ENCODE measurements around the gene FH.

Gene FH

GRCh38 chr1:241507189-241507863, 12.2 kb downstream of the FH start:
- peaks cover 44% of the 10 kb centered on the region for H3K36me3 Mint-ChIP-seq (ENCODE audit: insufficient read depth)
- no peaks in the 10 kb centered on the region for H3K9me3 Mint-ChIP-seq
- ATAC-seq (replicated peaks; ENCODE audit: extremely low read depth, poor library complexity, severe bottlenecking) = no peak
- no peak overlapping the region for H3K4me3 Mint-ChIP-seq
- H3K27ac Mint-ChIP-seq (ENCODE audit: low read depth) = no peak overlapping the region
- no peaks in the 10 kb centered on the region for H3K27me3 Mint-ChIP-seq
- peaks cover 7% of the 10 kb centered on the region for H3K4me1 Mint-ChIP-seq
- no peak for DNase-seq (ENCODE audit: low spot score in 2 of 2)

- ATAC-seq (replicated peaks; ENCODE audit: extremely low read depth, poor library complexity, severe bottlenecking) = no peak
- peaks cover 7% of the 10 kb centered on the region for H3K4me1 Mint-ChIP-seq
- H3K9me3 Mint-ChIP-seq = no peaks in the 10 kb centered on the region
- no peak for DNase-seq (ENCODE audit: low spot score in 2 of 2)
- H3K27ac Mint-ChIP-seq (ENCODE audit: low read depth) = no peak overlapping the region
- no peaks in the 10 kb centered on the region for H3K27me3 Mint-ChIP-seq
- H3K36me3 Mint-ChIP-seq (ENCODE audit: insufficient read depth) = peaks cover 50% of the 10 kb centered on the region
- H3K4me3 Mint-ChIP-seq = no peak overlapping the region
Observed at GRCh38 chr1:241503444-241503843, 16.1 kb downstream of the FH start.

GRCh38 chr1:241499910-241500309, 19.6 kb downstream of the FH start:
- H3K9me3 Mint-ChIP-seq = no peaks in the 10 kb centered on the region
- ATAC-seq (replicated peaks; ENCODE audit: extremely low read depth, poor library complexity, severe bottlenecking) (no peak), DNase-seq (ENCODE audit: low spot score in 2 of 2) (no peak)
- no peak overlapping the region for H3K4me3 Mint-ChIP-seq
- peaks cover 46% of the 10 kb centered on the region for H3K36me3 Mint-ChIP-seq (ENCODE audit: insufficient read depth)
- no peaks in the 10 kb centered on the region for H3K27me3 Mint-ChIP-seq
- no peak overlapping the region for H3K27ac Mint-ChIP-seq (ENCODE audit: low read depth)
- H3K4me1 Mint-ChIP-seq = peaks cover 7% of the 10 kb centered on the region

GRCh38 chr1:241495741-241496140, 23.8 kb downstream of the FH start:
- Mint-ChIP-seq H3K27ac (ENCODE audit: low read depth) (no peak overlapping the region), H3K36me3 (ENCODE audit: insufficient read depth) (peaks cover 24% of the 10 kb centered on the region), H3K27me3 (no peaks in the 10 kb centered on the region), H3K4me1 (no peaks in the 10 kb centered on the region), H3K4me3 (no peak overlapping the region), H3K9me3 (no peaks in the 10 kb centered on the region)
- no peak for DNase-seq (ENCODE audit: low spot score in 2 of 2)
- no peak for ATAC-seq (replicated peaks; ENCODE audit: extremely low read depth, poor library complexity, severe bottlenecking)

- Mint-ChIP-seq H3K4me3 (no peak overlapping the region), H3K4me1 (no peaks in the 10 kb centered on the region), H3K36me3 (ENCODE audit: insufficient read depth) (no peaks in the 10 kb centered on the region), H3K27ac (ENCODE audit: low read depth) (no peak overlapping the region), H3K27me3 (peaks cover 9% of the 10 kb centered on the region), H3K9me3 (no peaks in the 10 kb centered on the region)
- ATAC-seq (replicated peaks; ENCODE audit: extremely low read depth, poor library complexity, severe bottlenecking) = no peak
- DNase-seq (ENCODE audit: low spot score in 2 of 2) = no peak
Observed at GRCh38 chr1:241488739-241489138, 30.8 kb downstream of the FH start.

- Mint-ChIP-seq H3K27ac (ENCODE audit: low read depth) (no peak overlapping the region), H3K4me3 (no peak overlapping the region), H3K9me3 (no peaks in the 10 kb centered on the region), H3K36me3 (ENCODE audit: insufficient read depth) (no peaks in the 10 kb centered on the region), H3K4me1 (no peaks in the 10 kb centered on the region), H3K27me3 (peaks cover 12% of the 10 kb centered on the region)
- DNase-seq (ENCODE audit: low spot score in 2 of 2) (no peak), ATAC-seq (replicated peaks; ENCODE audit: extremely low read depth, poor library complexity, severe bottlenecking) (no peak)
Observed at GRCh38 chr1:241485554-241485992, 34.0 kb downstream of the FH start.

- H3K27me3 Mint-ChIP-seq = peaks cover 12% of the 10 kb centered on the region
- H3K9me3 Mint-ChIP-seq = no peaks in the 10 kb centered on the region
- ATAC-seq (replicated peaks; ENCODE audit: extremely low read depth, poor library complexity, severe bottlenecking) = no peak
- H3K4me3 Mint-ChIP-seq = no peak overlapping the region
- no peak overlapping the region for H3K27ac Mint-ChIP-seq (ENCODE audit: low read depth)
- DNase-seq (ENCODE audit: low spot score in 2 of 2) = no peak
- H3K4me1 Mint-ChIP-seq = no peaks in the 10 kb centered on the region
- no peaks in the 10 kb centered on the region for H3K36me3 Mint-ChIP-seq (ENCODE audit: insufficient read depth)
Observed at GRCh38 chr1:241485145-241485544, 34.4 kb downstream of the FH start.

GRCh38 chr1:241482761-241483250, 36.7 kb downstream of the FH start:
- Mint-ChIP-seq H3K4me1 (no peaks in the 10 kb centered on the region), H3K27ac (ENCODE audit: low read depth) (no peak overlapping the region), H3K4me3 (no peak overlapping the region), H3K9me3 (no peaks in the 10 kb centered on the region), H3K36me3 (ENCODE audit: insufficient read depth) (no peaks in the 10 kb centered on the region), H3K27me3 (peaks cover 12% of the 10 kb centered on the region)
- DNase-seq (ENCODE audit: low spot score in 2 of 2) (no peak), ATAC-seq (replicated peaks; ENCODE audit: extremely low read depth, poor library complexity, severe bottlenecking) (no peak)

- DNase-seq (ENCODE audit: low spot score in 2 of 2) (no peak), ATAC-seq (replicated peaks; ENCODE audit: extremely low read depth, poor library complexity, severe bottlenecking) (no peak)
- Mint-ChIP-seq H3K4me1 (no peaks in the 10 kb centered on the region), H3K9me3 (no peaks in the 10 kb centered on the region), H3K27me3 (peaks cover 9% of the 10 kb centered on the region), H3K36me3 (ENCODE audit: insufficient read depth) (no peaks in the 10 kb centered on the region), H3K27ac (ENCODE audit: low read depth) (no peak overlapping the region), H3K4me3 (no peak overlapping the region)
Observed at GRCh38 chr1:241479294-241479693, 40.3 kb downstream of the FH start.

GRCh38 chr1:241475671-241476070, 43.9 kb downstream of the FH start:
- H3K9me3 Mint-ChIP-seq = no peaks in the 10 kb centered on the region
- DNase-seq (ENCODE audit: low spot score in 2 of 2) (no peak), ATAC-seq (replicated peaks; ENCODE audit: extremely low read depth, poor library complexity, severe bottlenecking) (no peak)
- no peak overlapping the region for H3K27ac Mint-ChIP-seq (ENCODE audit: low read depth)
- no peak overlapping the region for H3K4me3 Mint-ChIP-seq
- peaks cover 13% of the 10 kb centered on the region for H3K27me3 Mint-ChIP-seq
- no peaks in the 10 kb centered on the region for H3K4me1 Mint-ChIP-seq
- no peaks in the 10 kb centered on the region for H3K36me3 Mint-ChIP-seq (ENCODE audit: insufficient read depth)

- Mint-ChIP-seq H3K36me3 (ENCODE audit: insufficient read depth) (no peaks in the 10 kb centered on the region), H3K27ac (ENCODE audit: low read depth) (no peak overlapping the region), H3K4me3 (no peak overlapping the region), H3K9me3 (no peaks in the 10 kb centered on the region), H3K27me3 (peaks cover 27% of the 10 kb centered on the region), H3K4me1 (no peaks in the 10 kb centered on the region)
- DNase-seq (ENCODE audit: low spot score in 2 of 2) (no peak), ATAC-seq (replicated peaks; ENCODE audit: extremely low read depth, poor library complexity, severe bottlenecking) (no peak)
Observed at GRCh38 chr1:241473026-241473425, 46.5 kb downstream of the FH start.

- Mint-ChIP-seq H3K9me3 (no peaks in the 10 kb centered on the region), H3K4me1 (no peaks in the 10 kb centered on the region), H3K27ac (ENCODE audit: low read depth) (no peak overlapping the region), H3K36me3 (ENCODE audit: insufficient read depth) (no peaks in the 10 kb centered on the region), H3K4me3 (no peak overlapping the region), H3K27me3 (peaks cover 36% of the 10 kb centered on the region)
- DNase-seq (ENCODE audit: low spot score in 2 of 2) (no peak), ATAC-seq (replicated peaks; ENCODE audit: extremely low read depth, poor library complexity, severe bottlenecking) (no peak)
Observed at GRCh38 chr1:241470908-241471590, 48.5 kb downstream of the FH start.

GRCh38 chr1:241470361-241470760, 49.2 kb downstream of the FH start:
- Mint-ChIP-seq H3K9me3 (no peaks in the 10 kb centered on the region), H3K27me3 (peaks cover 37% of the 10 kb centered on the region), H3K4me3 (no peak overlapping the region), H3K36me3 (ENCODE audit: insufficient read depth) (no peaks in the 10 kb centered on the region), H3K27ac (ENCODE audit: low read depth) (no peak overlapping the region), H3K4me1 (no peaks in the 10 kb centered on the region)
- ATAC-seq (replicated peaks; ENCODE audit: extremely low read depth, poor library complexity, severe bottlenecking) (no peak), DNase-seq (ENCODE audit: low spot score in 2 of 2) (no peak)

Measured in central memory CD8-positive, alpha-beta T cell (primary cell).